ENCODE data around the gene EAF2.

The EAF2 gene

DNA sequence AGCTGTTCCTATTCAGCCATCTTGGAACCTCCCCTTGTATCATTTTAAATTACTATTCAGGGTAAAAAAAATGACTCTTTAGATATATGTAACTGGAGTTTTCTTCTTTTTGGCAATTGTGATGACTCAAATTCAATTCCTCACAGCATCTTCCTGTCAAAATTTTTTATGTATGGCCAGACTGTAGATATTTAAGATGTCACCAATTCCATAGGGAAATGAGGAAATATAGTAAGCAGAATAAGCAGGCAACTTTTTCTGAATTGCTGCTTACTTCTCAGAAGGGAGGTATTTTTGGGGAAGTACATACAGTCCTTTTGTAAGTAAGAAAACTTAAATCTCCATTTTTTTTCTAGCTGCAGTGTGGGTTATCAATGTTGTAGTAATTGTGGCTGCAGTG is 28.8 kb downstream of the EAF2 start:
- DNase-seq: no peak

DNA sequence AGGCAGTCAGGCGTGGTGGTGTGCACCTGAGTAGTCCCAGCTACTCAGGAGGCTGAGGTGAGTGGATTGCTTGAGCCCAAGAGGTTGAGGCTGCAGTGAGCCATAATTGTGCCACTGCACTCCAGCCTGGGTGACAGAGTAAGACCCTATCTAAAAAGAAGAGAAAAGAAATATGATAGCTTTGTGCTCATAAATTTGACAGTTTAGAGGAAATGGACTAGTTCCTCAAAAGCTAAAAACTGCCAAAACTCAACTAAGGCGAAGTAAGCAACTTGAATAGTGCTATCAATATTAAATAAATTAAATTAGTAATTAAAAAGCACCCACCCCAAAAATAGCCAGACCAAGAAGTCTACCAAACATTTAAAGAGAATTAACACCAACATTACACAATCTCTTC is 34.7 kb downstream of the EAF2 start:
- DNase-seq: no peak

DNA sequence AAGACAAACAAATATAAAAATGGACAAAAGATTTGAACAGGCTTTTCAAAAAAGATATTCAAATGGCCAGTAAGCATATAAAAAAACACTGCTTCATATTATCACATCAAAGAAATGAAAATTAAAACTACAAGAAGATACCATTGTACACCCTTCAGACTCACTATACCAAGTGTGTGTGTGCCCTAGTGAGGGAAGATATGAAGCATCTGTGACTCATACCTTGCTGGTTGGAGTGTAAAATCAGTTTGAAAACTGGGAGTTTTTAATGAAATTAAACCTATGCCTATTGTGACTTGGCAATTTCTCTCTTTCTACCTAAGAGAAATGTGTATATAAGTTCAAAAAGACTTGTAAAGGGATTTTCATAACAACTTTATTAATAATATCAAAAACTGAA is 35.7 kb downstream of the EAF2 start:
- DNase-seq: no peak

DNA sequence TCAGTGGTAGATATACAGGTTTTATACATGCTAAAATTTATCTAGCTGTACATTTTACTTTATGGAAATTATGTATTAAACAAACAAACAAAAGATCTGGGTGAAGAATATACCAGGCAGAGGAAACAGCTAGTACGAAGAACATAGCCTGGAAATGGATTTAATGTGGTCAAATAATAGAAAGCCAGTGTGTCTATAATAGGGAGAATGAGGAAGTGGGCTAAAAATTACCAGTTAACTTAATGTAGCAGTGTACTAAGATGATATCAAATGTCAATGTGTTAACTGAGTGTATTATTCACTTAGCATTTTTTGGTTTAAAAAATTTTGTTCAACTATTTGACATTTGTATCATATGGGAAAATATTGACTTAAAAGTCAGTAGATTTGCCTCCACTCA is 36.4 kb downstream of the EAF2 start:
- no peak for DNase-seq

DNA sequence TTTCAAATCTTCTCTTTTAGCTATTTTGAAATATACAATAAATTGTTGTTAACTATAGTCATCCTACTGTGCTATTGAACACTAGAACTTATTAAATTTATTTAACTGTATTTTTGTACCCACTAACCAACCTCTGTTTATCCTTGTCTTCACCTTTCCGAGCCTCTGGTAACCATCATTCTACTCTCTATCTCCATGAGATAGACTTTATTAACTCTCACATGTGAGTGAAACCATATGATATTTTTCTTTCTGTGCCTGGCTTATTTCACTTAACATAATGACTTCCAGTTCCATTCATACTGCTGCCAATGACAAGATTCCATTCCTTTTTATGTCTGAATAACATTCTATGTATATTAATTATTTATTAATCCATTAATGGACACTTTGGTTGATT is 43.4 kb downstream of the EAF2 start:
- no peak for DNase-seq

DNA sequence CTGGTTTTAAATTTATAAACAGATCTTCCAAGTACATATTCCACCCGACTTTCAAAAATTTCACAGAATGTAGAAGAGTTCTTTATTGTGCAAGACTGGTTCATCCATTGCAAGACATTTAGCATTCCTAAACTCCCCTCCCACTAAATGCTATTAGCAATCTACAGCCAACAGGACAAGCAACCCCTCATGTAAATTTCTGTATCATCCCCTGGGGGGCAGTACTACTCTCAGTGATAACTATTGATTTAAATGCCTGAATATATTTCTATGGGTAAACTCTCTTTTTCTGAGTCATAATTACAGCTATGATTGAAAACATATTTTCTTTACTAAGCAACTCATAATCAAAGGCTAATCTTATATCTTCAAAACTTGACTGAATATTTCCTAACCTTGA is 48.5 kb downstream of the EAF2 start:
- peak in 1 of 2 donors; percentile 4 for DNase-seq

DNA sequence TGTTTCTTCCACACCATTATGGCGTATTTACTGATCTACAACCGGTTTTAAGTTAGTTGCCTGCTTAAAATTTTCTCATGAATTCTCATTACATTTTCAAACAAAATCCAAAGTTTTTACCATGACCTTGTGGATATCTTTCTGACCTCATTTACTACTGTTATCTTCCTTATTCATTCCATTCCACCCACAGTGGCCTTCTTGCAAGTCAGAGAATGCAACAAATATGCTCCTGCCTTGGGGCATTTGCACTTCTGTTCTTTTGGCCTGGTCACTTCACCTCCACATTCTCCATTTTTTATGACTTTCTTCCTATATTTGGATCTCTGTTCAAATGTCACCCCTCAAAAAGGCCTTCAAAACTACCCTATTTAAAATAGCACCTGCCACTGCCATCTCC is 50.4 kb downstream of the EAF2 start:
- DNase-seq: no peak

DNA sequence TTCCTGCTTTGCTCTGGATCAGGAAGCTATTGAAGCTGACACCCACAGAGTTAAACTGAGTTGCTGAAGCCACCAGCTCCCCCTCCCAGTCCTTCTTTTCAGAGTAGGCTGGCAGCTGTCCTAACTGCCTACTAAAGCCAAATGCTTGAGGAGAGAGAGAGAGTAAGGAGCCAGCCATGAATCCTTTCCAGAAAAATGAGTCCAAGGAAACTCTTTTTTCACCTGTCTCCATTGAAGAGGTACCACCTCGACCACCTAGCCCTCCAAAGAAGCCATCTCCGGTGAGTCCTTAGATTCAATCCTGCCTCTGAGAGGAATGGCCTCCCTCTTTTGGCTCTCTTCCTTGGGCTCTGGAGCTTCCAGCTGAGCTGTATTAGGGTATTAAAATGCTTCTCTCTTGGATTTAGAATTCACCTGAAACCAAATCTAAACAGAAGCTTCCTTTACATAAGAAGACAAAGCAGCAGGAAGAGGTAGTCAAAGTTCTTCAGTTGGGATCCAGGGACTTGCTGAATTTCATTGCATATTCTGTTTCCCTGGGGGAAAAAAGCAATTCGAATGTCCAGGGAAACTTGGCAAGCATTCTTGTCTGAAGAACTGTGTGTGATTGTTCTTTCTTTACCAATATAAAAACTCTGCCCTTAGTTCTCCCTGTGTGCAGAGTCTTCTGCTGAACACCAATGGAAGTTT is 59.4 kb downstream of the EAF2 start, which contains the start of gene SLC15A2:
SLC15A2 (plus strand) TSS at position 101 of the 690 bp plus-strand sequence; CDS start at position 177, 76 bp downstream.
- DNase-seq: no peak

DNA sequence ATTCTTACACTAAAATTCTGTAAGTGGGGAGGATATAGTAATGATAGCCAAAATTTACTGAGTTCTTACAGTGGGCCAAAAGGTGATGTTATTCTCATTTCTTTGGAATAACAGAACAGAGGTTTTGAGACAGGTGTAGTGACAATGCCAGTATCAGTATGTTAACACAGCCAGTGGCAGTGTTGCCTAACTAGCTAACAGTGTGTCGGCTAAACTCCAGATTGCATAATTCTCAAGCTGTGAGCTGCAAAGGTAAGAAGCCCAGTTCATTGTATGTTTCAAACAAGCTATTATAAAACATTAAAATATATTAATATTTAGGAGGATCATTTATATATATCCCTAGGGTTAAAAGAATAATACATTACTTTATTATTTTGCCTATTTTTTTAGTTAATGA is 60.1 kb downstream of the EAF2 start:
- no peak for DNase-seq

DNA sequence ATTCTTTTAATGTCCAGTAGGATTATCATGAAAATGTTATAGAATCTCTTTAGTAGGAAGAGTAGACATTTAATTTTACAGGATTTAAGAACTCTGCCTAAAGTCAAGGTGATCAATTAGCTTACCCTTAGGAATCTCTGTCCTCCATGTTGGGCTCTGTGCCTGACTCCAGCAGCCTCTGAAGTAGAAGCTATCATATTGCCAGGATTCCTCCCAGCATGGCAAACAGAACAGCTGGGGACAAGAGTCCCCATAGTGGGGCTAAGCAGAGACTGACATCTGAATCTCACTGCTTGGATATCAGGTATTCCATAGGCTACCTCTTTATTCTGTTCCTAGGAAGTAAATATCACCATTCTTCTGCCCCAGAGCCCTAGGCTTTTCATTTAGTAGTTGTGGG is 60.7 kb downstream of the EAF2 start:
- DNase-seq: no peak

DNA sequence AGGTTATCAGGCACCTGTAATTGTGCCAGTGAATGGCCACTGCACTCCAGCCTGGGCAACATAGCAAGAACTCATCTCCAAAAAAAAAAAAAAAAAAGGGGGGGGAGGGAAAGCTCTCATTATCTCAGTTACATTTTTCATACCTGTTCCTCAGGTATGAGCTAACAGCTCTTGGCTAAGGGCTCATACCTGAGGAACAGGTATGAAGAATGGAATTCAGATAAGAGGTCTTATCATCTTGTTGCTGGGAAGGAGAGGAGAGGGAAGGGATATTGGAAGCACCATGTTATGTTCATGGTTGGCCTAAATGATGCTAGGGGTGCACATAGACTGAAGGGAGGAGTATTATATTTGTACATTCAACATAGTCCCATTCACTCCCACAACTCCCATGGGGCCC is 61.8 kb downstream of the EAF2 start:
- no peak for DNase-seq

DNA sequence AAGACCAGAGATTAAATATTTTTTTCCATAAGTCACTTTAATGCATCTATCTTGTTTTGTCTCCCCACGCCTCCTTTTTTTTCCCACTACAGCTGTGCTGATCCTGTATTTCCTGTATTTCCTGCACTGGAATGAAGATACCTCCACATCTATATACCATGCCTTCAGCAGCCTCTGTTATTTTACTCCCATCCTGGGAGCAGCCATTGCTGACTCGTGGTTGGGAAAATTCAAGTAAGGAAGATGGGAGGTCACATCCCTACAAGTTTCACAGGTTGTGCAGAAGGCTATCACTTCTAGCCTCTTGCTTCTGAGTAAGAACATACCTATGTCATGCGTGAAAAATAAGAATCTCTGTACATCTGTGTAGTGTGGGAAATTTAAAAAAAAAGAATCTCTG is 62.3 kb downstream of the EAF2 start:
- DNase-seq: no peak

DNA sequence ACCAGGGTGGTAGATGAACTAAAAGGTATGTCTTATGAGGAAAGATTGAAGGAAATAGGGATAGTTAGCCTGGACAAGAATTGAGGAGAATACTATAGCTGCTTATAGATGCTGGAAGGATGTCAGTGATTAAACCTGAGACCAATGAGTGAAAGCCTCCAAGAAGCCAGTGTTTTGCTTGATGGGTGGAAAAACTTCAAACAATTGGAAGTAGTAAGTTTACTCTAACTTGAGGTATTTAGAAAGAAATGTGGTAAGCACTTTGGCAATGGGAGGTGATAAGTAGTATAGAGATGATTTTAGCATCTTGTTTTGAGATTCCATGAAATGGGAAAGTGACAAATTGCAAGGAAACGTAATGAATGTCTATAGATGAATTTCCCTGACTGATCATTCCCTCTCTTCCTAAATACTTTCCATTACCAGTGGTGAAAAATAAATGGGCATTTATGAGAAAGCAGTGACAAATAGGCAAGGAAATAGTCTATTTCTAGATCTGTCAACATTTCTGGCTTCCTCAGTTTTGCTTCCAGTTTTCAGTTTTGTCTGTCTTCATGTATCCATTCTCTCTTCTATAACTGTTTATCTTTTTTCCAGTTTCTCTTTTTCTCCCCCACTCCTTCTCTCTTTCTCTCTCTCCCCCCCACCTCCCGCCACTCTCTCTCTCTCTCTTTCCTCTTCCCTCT is 78.4 kb downstream of the EAF2 start:
- DNase-seq: no peak

DNA sequence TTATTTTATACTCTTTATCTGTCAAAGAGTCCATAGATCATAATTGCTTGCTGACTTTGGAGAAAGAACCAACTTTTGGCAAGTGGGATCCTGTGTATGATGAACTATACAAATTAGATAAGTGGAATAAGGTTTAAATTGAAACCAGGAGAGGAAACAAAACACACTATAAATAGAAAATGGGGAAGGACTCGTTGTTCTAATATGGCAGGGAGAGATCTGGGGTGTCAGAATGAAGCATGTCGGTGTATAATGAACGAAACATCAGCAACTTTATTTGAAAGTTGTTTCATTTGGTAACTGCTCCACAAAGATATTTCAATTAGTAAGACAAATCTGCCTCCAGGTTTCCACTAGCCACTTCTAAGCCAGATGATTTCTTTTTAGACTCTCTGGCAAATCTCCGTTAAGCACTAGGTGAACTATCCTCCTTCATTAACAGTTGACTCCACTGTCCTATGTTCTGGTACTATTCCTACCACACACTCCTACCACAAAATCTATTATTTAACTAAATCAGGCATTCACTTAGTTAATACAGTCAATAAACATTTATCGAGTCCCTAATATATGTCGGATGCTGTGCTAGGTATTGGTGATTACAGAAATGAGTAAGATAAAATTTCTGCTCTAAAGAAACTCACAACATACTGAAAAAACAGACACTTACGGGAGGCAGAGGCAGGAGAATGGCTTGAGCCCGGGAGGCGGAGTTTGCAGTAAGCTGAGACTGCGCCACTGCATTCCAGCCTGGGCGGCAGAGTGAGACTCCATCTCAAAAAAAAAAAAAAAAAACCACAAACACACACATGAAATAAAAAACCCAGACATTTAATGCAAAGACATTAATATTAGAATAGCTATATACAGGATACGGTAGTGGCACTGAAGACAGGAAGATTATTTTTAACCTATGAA is 79.3 kb downstream of the EAF2 start:
- no peak for DNase-seq

DNA sequence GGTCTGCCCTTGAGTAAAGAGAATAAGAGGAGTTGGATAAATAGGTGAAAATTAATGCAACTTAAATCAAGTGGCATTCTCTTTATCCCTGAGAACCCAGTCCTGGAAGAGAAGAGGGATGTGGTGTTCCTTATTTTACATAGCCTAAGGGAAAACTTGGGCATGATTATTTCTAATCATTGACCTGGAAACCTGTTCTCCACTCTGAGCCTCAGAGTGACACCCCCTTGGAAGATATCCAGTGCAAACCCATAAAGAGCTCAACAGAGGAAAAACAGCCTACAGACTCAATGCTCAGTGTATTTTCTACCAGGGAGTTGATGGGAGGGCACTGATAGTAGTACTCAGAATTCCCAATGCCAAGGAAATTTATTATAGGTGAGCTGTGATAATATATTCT is 81.2 kb downstream of the EAF2 start:
- no peak for DNase-seq

DNA sequence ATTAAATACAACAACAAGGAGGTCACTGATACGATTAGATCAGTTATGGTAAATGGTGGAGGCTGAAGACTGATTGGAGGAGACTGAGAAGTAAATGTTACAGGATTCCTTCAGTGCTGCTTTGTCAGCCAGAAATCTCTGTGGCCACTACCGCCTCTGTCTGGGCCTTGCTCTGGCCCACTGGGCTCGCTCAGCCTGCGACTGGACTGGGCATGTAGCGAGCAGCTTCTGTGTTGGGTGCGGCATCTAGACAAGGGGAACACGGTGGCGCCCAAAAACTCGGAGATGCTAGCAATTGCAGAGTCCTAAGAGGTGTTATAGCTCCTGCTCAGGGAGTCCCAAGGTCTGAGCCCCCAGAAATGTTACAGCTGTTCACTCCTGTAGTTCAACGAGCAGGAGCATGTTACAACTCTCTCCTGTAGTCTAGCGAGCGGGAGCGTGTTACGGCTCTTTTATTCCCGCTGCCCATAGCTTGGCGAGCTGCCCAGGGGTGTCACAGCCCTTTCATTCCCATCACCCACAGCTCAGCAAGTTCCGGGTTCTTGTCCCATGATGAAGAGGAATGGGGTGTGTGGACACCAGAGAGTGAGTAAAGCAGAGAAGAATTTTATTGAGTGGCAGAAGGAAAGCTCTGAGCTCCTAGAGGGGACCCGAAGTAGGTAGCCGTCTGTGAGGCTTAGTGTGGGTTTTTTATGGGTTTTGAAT is 83.9 kb downstream of the EAF2 start:
- DNase-seq: no peak

DNA sequence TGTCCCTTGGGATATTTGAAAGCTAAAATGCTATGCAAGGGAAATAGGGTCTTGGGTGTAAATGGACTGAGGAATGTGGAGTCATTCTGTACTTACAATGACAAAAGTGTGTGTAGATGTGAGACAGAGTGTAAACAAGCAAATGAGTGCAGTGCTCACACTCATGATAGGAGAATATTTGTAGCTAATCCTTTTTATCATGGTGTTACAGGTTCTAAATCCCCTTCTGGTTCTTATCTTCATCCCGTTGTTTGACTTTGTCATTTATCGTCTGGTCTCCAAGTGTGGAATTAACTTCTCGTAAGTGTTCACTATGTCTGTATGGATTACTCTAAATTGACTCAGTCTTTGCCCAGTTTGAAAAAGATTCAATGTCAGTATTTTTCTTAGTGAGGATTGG is 89.7 kb downstream of the EAF2 start:
- DNase-seq: no peak

DNA sequence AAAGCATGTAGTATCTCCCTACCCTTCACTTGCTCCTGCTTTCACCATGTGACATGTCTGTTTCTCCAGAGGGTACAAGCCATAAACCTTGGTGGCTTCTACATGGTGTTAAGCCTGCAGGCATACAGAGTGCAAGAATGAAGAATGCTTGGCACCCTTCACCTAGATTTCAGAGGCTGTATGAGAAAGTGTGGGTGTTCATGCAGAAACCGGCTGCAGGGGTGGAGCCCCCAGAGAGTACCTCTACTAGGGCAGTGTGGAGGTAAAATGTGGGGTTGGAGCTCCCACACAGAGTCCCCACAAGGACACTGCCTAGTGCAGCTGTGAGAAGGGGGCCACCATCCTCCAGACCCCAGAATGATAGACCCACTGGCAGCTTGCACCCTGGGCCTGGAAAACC is 91.4 kb downstream of the EAF2 start:
- no peak for DNase-seq
